ENCODE measurements around the gene ENOSF1. TPM values are rescaled to one million over a fixed set of nuclear protein-coding genes. Genes with fewer than 3 reads are reported as not detected.

The ENOSF1 gene
- total and polyA plus RNA-seq, 2 donors (not counting 1 experiment from before 2014, with no cell fraction given), result 8.0 to 34.8 TPM

DNA sequence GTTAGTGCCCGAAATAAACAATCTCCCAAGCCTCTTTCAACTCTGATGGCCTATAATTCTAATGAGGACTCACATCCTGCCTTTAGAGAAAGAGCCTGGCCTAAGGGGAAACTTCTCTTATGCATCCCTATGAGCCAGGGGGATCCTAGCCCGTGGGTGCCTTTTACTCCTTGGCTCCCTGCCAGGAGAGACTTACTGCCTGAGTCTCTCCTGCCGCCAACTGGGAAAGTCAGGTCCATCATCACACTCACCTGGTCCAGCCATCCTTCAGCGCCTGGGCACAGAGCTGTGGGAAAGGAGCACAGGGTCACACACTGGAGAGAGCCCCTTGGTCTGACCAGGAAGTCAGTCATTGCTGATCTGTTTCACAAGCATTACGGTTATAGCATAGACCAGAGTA, 24.1 kb downstream of the ENOSF1 start:
- ATAC-seq (ENCODE audit: low read depth) (no peak), DNase-seq (no peak)
- Histone ChIP-seq H3K9ac (ENCODE audit: low read length) (no peak overlapping the region), H3K27me3 (replicated peaks in 1 of 4; ENCODE audit: control extremely low read depth in 1 of 4, control insufficient read depth in 3 of 4, insufficient read depth in 4 of 4, low read length in 3 of 4) (no peaks in the 10 kb centered on the region), H3K79me2 (ENCODE audit: control insufficient read depth, insufficient read depth, low read length) (no peaks in the 10 kb centered on the region), H3K9me3 (ENCODE audit: control extremely low read depth in 1 of 3, control insufficient read depth in 2 of 3, insufficient read depth in 1 of 3, low read length in 2 of 3) (no peaks in the 10 kb centered on the region), H3K36me3 (replicated peaks in 1 of 2; ENCODE audit: control extremely low read depth in 1 of 2, control insufficient read depth in 1 of 2, extremely low read depth in 1 of 2, insufficient read depth in 2 of 2, low read length in 1 of 2) (no peaks in the 10 kb centered on the region), H3K4me1 (ENCODE audit: control insufficient read depth in 2 of 2, insufficient read depth in 2 of 2, low read length in 2 of 2) (no peaks in the 10 kb centered on the region), H4K20me1 (ENCODE audit: control insufficient read depth, insufficient read depth, low read length, poor library complexity, severe bottlenecking) (no peaks in the 10 kb centered on the region), H2AFZ (ENCODE audit: insufficient read depth, low read depth, low read length, poor library complexity, severe bottlenecking) (no peak overlapping the region), H3K4me3 (ENCODE audit: control extremely low read depth in 1 of 5, extremely low read depth in 1 of 5, insufficient read depth in 1 of 5, low read depth in 2 of 5, low read length in 4 of 5) (no peak overlapping the region), H3K27ac (ENCODE audit: low read length in 2 of 2) (no peak overlapping the region), H3K4me2 (replicated peaks; ENCODE audit: low read depth, low read length, poor library complexity, severe bottlenecking) (no peak overlapping the region)
- H3K27ac Mint-ChIP-seq, result no peak overlapping the region
- H3K9me3 Mint-ChIP-seq (ENCODE audit: insufficient read depth), result no peaks in the 10 kb centered on the region
- 98% methylated on average over 5 of the region's 5 CpGs for WGBS (ENCODE audit: insufficient coverage)
- no peak overlapping the region for H3K4me3 Mint-ChIP-seq
- no peaks in the 10 kb centered on the region for H3K4me1 Mint-ChIP-seq
- H3K27me3 Mint-ChIP-seq, result no peaks in the 10 kb centered on the region
- ChIA-PET CTCF (no interaction called here), POLR2A (no interaction called here)
- TF ChIP-seq, protein P1, sequence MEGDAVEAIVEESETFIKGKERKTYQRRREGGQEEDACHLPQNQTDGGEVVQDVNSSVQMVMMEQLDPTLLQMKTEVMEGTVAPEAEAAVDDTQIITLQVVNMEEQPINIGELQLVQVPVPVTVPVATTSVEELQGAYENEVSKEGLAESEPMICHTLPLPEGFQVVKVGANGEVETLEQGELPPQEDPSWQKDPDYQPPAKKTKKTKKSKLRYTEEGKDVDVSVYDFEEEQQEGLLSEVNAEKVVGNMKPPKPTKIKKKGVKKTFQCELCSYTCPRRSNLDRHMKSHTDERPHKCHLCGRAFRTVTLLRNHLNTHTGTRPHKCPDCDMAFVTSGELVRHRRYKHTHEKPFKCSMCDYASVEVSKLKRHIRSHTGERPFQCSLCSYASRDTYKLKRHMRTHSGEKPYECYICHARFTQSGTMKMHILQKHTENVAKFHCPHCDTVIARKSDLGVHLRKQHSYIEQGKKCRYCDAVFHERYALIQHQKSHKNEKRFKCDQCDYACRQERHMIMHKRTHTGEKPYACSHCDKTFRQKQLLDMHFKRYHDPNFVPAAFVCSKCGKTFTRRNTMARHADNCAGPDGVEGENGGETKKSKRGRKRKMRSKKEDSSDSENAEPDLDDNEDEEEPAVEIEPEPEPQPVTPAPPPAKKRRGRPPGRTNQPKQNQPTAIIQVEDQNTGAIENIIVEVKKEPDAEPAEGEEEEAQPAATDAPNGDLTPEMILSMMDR (IDR thresholded peaks at IDR 0.05), result no peak
- TF ChIP-seq EZH2 (IDR thresholded peaks at IDR 0.05; ENCODE audit: borderline replicate concordance, insufficient read depth, low read depth, low read length, poor library complexity, severe bottlenecking), result no peak
- intact Hi-C loops (cut with micrococcal nuclease), result no loop called here

- H3K27me3 ChIP-seq (replicated peaks in 1 of 4; ENCODE audit: control extremely low read depth in 1 of 4, control insufficient read depth in 3 of 4, insufficient read depth in 4 of 4, low read length in 3 of 4), result no peaks in the 10 kb centered on the region
- no peaks in the 10 kb centered on the region for H4K20me1 ChIP-seq (ENCODE audit: control insufficient read depth, insufficient read depth, low read length, poor library complexity, severe bottlenecking)
- Mint-ChIP-seq H3K9me3 (ENCODE audit: insufficient read depth) (no peaks in the 10 kb centered on the region), H3K4me1 (no peaks in the 10 kb centered on the region), H3K4me3 (no peak overlapping the region), H3K27me3 (no peaks in the 10 kb centered on the region), H3K27ac (no peak overlapping the region)
- 91% methylated on average over 9 of the region's 11 CpGs for WGBS (ENCODE audit: insufficient coverage)
- no peaks in the 10 kb centered on the region for H3K36me3 ChIP-seq (replicated peaks in 1 of 2; ENCODE audit: control extremely low read depth in 1 of 2, control insufficient read depth in 1 of 2, extremely low read depth in 1 of 2, insufficient read depth in 2 of 2, low read length in 1 of 2)
- no peak overlapping the region for H3K9ac ChIP-seq (ENCODE audit: low read length)
- H3K4me1 ChIP-seq (ENCODE audit: control insufficient read depth in 2 of 2, insufficient read depth in 2 of 2, low read length in 2 of 2), result no peaks in the 10 kb centered on the region
- ChIA-PET POLR2A (no interaction called here), CTCF (no interaction called here)
- H3K79me2 ChIP-seq (ENCODE audit: control insufficient read depth, insufficient read depth, low read length), result no peaks in the 10 kb centered on the region
- H2AFZ ChIP-seq (ENCODE audit: insufficient read depth, low read depth, low read length, poor library complexity, severe bottlenecking), result no peak overlapping the region
- DNase-seq, result no peak
- intact Hi-C loops (cut with micrococcal nuclease), result no loop called here
- no peak for ATAC-seq (ENCODE audit: low read depth)
- TF ChIP-seq, protein P1 (IDR thresholded peaks at IDR 0.05), result no peak
- no peak for TF ChIP-seq EZH2 (IDR thresholded peaks at IDR 0.05; ENCODE audit: borderline replicate concordance, insufficient read depth, low read depth, low read length, poor library complexity, severe bottlenecking)
- H3K27ac ChIP-seq (ENCODE audit: low read length in 2 of 2), result no peak overlapping the region
- no peak overlapping the region for H3K4me2 ChIP-seq (replicated peaks; ENCODE audit: low read depth, low read length, poor library complexity, severe bottlenecking)
- H3K4me3 ChIP-seq (ENCODE audit: control extremely low read depth in 1 of 5, extremely low read depth in 1 of 5, insufficient read depth in 1 of 5, low read depth in 2 of 5, low read length in 4 of 5), result no peak overlapping the region
- no peaks in the 10 kb centered on the region for H3K9me3 ChIP-seq (ENCODE audit: control extremely low read depth in 1 of 3, control insufficient read depth in 2 of 3, insufficient read depth in 1 of 3, low read length in 2 of 3)
Observed at GRCh38 chr18:686339-687111, 25.9 kb downstream of the ENOSF1 start.
